Loucy (cell line): ENCODE data around the gene GNAO1.

Experiments used
- H2AFZ ChIP-seq: fragments of 200-600 bp; sonication (generic); 2 replicates; pipeline ENCODE4 v1.6.0; 2016; ENCODE audit warnings: antibody characterized with exemption, mild to moderate bottlenecking, low read length, moderate library complexity
- H3F3A ChIP-seq: fragments of 200-600 bp; 2 replicates; pipeline ENCODE4 v1.6.0; 2016; ENCODE audit warnings: antibody characterized with exemption, low read depth, mild to moderate bottlenecking
- H3K27me3 ChIP-seq: fragments of 200-600 bp; sonication (generic); 2 replicates; pipeline ENCODE4 v1.6.1; 2014; ENCODE audit warnings: low read length, mild to moderate bottlenecking; ENCODE audit not compliant: insufficient read depth, poor library complexity, severe bottlenecking
- H3K36me3 ChIP-seq: fragments of 200-600 bp; sonication (generic); 2 replicates; pipeline ENCODE4 v1.6.1; 2016; ENCODE audit warnings: low read length; ENCODE audit not compliant: insufficient read depth
- H3K4me1 ChIP-seq: fragments of 200-600 bp; sonication (generic); 2 replicates; pipeline ENCODE4 v1.5.1; 2014; ENCODE audit warnings: low read length, mild to moderate bottlenecking; ENCODE audit not compliant: insufficient read depth, poor library complexity, severe bottlenecking
- H3K4me2 ChIP-seq: fragments of 200-600 bp; sonication (generic); 2 replicates; pipeline ENCODE4 v1.6.0; 2014; ENCODE audit warnings: antibody characterized with exemption, low read length, low read depth, mild to moderate bottlenecking; ENCODE audit not compliant: poor library complexity, severe bottlenecking
- H3K4me3 ChIP-seq: fragments of 200-600 bp; sonication (generic); 2 replicates; pipeline ENCODE4 v1.5.1; 2014; ENCODE audit warnings: low read length, mild to moderate bottlenecking, mixed read lengths; ENCODE audit not compliant: poor library complexity, severe bottlenecking
- H3K79me2 ChIP-seq: fragments of 200-600 bp; sonication (generic); 2 replicates; pipeline ENCODE4 v1.6.1; 2014; ENCODE audit warnings: low read length; ENCODE audit not compliant: insufficient read depth
- H3K9ac ChIP-seq: fragments of 200-600 bp; sonication (generic); 2 replicates; pipeline ENCODE4 v1.6.0; 2014; ENCODE audit warnings: mild to moderate bottlenecking, low read depth, low read length, moderate library complexity; ENCODE audit not compliant: poor library complexity, severe bottlenecking
- H3K9me2 ChIP-seq: fragments of 200-600 bp; sonication (generic); replicated peaks from 2 replicates; pipeline ENCODE4 v1.6.1; 2016; ENCODE audit warnings: low read depth, low read length, mixed read lengths
- H3K9me3 ChIP-seq: fragments of 200-600 bp; sonication (generic); 2 replicates; pipeline ENCODE4 v1.6.1; 2014; ENCODE audit warnings: mild to moderate bottlenecking, antibody characterized with exemption, low read length, low read depth; ENCODE audit not compliant: insufficient read depth
- H4K20me1 ChIP-seq: fragments of 200-600 bp; sonication (generic); 2 replicates; pipeline ENCODE4 v1.6.0; 2014; ENCODE audit warnings: antibody characterized with exemption, low read length, mild to moderate bottlenecking; ENCODE audit not compliant: insufficient read depth, poor library complexity, severe bottlenecking
- CTCF ChIP-seq: fragments of 200-600 bp; sonication (generic); conservative IDR thresholded peaks from 2 replicates; pipeline ENCODE4 v1.5.1; 2014; ENCODE audit warnings: mild to moderate bottlenecking, antibody characterized with exemption, low read length
- EZH2phosphoT487 ChIP-seq: fragments of 200-600 bp; IDR thresholded peaks from 2 replicates; pipeline ENCODE4 v1.6.1; 2018; ENCODE audit warnings: antibody characterized with exemption, mild to moderate bottlenecking, moderate library complexity, borderline replicate concordance

Gene GNAO1

GRCh38 chr16:56242740-56243139 is 51.5 kb downstream of the GNAO1 start:
- Histone ChIP-seq H3K9me3 (no peaks in the 10 kb centered on the region), H2AFZ (no peak overlapping the region), H3K36me3 (no peaks in the 10 kb centered on the region), H3K27me3 (no peaks in the 10 kb centered on the region), H3K9ac (no peak overlapping the region), H3K79me2 (no peaks in the 10 kb centered on the region), H3K4me3 (no peak overlapping the region), H3K4me1 (no peaks in the 10 kb centered on the region), H3F3A (no peaks in the 10 kb centered on the region), H4K20me1 (no peaks in the 10 kb centered on the region), H3K4me2 (no peak overlapping the region), H3K9me2 (no peaks in the 10 kb centered on the region)
- TF ChIP-seq CTCF, result no peak
- TF ChIP-seq EZH2phosphoT487, result no peak

- Histone ChIP-seq H3K79me2 (no peaks in the 10 kb centered on the region), H3K4me1 (no peaks in the 10 kb centered on the region), H3K36me3 (no peaks in the 10 kb centered on the region), H3K9me3 (no peaks in the 10 kb centered on the region), H3F3A (no peaks in the 10 kb centered on the region), H3K9me2 (no peaks in the 10 kb centered on the region), H3K9ac (no peak overlapping the region), H2AFZ (no peak overlapping the region), H4K20me1 (no peaks in the 10 kb centered on the region), H3K4me3 (no peak overlapping the region), H3K27me3 (no peaks in the 10 kb centered on the region), H3K4me2 (no peak overlapping the region)
- TF ChIP-seq EZH2phosphoT487, result no peak
- TF ChIP-seq CTCF, result no peak
These were observed 53.3 kb downstream of the GNAO1 start for GRCh38 chr16:56244612-56245011.

- Histone ChIP-seq H3K4me1 (no peaks in the 10 kb centered on the region), H3K4me3 (no peak overlapping the region), H3K9ac (no peak overlapping the region), H3K27me3 (no peaks in the 10 kb centered on the region), H2AFZ (no peak overlapping the region), H3K79me2 (no peaks in the 10 kb centered on the region), H3K9me2 (no peaks in the 10 kb centered on the region), H3K36me3 (no peaks in the 10 kb centered on the region), H3K4me2 (no peak overlapping the region), H3K9me3 (no peaks in the 10 kb centered on the region), H4K20me1 (no peaks in the 10 kb centered on the region), H3F3A (no peaks in the 10 kb centered on the region)
- TF ChIP-seq EZH2phosphoT487 (no peak), CTCF (no peak)
These were observed 53.9 kb downstream of the GNAO1 start for GRCh38 chr16:56245197-56245596.
